ENCODE results near the gene KLHDC4. TPM values are rescaled to one million over a fixed set of nuclear protein-coding genes. Genes with fewer than 3 reads are reported as not detected.

KLHDC4 gene
- total and polyA plus RNA-seq, 10 of the 15 experiments (the other 5 are each of a cell fraction or from before 2014, with no cell fraction given): 0.80 to 62.1 (median 32.8) TPM

DNA sequence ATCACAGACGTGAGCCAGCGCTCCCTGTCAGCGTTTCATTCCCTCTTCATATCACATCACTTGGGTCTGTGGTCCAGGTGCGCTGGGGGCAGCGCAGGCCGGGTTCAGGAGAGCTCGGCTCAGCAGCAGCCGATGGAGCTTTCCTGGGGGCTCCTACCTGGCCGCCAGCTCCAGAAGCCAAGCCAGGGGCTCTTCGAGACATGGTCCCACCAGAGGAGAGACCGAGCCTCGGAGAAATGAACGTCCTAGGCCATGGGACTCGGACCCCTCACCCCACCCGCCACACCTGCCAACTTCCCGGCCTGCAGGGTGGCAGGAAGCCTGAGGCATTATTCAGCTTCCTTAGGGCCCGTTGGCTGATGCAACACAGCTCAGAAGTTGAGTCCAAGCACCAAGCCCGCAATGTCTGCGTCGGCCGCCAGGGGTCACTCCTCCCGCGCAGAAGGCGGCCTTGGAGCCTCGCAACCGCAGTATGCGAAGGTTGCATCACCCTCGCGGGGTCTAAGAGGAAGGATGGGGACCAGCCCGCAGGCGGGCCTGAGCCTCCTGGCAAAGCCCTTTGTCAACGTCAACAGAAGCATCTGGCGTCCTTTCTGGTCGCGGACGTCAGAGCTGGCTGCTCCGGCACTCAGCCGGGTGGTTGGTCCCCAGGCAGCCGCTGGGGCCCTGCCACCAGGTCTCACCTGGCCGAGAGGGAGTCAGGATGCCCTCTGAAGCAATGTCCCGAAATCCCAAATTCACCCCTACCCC, 13.2 kb upstream of the KLHDC4 start (continued):
- TF ChIP-seq ZNF592 (IDR thresholded peaks at IDR 0.05): no peak; the same call in 1 of the 2 replicates
- peak; percentile 73 for TF ChIP-seq POLR2A (IDR thresholded peaks at IDR 0.05; ENCODE audit: low read depth, low read length)
- no peak for TF ChIP-seq ZZZ3 (IDR thresholded peaks at IDR 0.05; ENCODE audit: control insufficient read depth, insufficient read length, low read depth)
- TF ChIP-seq CEBPB (IDR thresholded peaks at IDR 0.05; ENCODE audit: borderline replicate concordance in 1 of 2, low read depth in 2 of 2, low read length in 2 of 2): peak in 1 of 2 experiments; percentile 97; a peak in 2 of 4 replicates
- 0 out of 2 replicates have a peak, but pooled peaks have one; percentile 28 for TF ChIP-seq SIN3A (IDR thresholded peaks at IDR 0.05; ENCODE audit: low read depth, low read length)
- TF ChIP-seq PML (IDR thresholded peaks at IDR 0.05; ENCODE audit: low read length): no peak
- peak; percentile 58; the same call in 1 of the 2 replicates for TF ChIP-seq IRF4 (IDR thresholded peaks at IDR 0.05; ENCODE audit: low read depth, low read length)
- TF ChIP-seq, protein P1, sequence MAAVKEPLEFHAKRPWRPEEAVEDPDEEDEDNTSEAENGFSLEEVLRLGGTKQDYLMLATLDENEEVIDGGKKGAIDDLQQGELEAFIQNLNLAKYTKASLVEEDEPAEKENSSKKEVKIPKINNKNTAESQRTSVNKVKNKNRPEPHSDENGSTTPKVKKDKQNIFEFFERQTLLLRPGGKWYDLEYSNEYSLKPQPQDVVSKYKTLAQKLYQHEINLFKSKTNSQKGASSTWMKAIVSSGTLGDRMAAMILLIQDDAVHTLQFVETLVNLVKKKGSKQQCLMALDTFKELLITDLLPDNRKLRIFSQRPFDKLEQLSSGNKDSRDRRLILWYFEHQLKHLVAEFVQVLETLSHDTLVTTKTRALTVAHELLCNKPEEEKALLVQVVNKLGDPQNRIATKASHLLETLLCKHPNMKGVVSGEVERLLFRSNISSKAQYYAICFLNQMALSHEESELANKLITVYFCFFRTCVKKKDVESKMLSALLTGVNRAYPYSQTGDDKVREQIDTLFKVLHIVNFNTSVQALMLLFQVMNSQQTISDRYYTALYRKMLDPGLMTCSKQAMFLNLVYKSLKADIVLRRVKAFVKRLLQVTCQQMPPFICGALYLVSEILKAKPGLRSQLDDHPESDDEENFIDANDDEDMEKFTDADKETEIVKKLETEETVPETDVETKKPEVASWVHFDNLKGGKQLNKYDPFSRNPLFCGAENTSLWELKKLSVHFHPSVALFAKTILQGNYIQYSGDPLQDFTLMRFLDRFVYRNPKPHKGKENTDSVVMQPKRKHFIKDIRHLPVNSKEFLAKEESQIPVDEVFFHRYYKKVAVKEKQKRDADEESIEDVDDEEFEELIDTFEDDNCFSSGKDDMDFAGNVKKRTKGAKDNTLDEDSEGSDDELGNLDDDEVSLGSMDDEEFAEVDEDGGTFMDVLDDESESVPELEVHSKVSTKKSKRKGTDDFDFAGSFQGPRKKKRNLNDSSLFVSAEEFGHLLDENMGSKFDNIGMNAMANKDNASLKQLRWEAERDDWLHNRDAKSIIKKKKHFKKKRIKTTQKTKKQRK (IDR thresholded peaks at IDR 0.05; ENCODE audit: low read depth, low read length): 0 out of 2 replicates have a peak, but pooled peaks have one; percentile 18
- TF ChIP-seq POU2F2 (IDR thresholded peaks at IDR 0.05; ENCODE audit: borderline replicate concordance, low read depth, low read length): peak; percentile 82
- TF ChIP-seq ZNF207 (IDR thresholded peaks at IDR 0.05; ENCODE audit: borderline replicate concordance): no peak
- TF ChIP-seq JUNB (IDR thresholded peaks at IDR 0.05): no peak
- TF ChIP-seq KDM1A (IDR thresholded peaks at IDR 0.05; ENCODE audit: borderline replicate concordance): no peak

Data from GM12878 (cell line).